Activated CD8-positive, alpha-beta memory T cell treated with anti-CD3 and anti-CD28 coated beads for 4 hours (primary cell): Measurements from ENCODE around the gene INS.
"Not testable (repeated sequence)": the region's sequence is repeated elsewhere in the genome, so short reads cannot be mapped to it uniquely, and the experiment has no call there.

Source experiments
- DNase-seq, 2 donors: peaks; one replicate each; pipeline ENCODE4 v3.0.0-alpha.2; 2020; ENCODE audit warnings: low read depth in 2 of 2

Gene INS

DNA sequence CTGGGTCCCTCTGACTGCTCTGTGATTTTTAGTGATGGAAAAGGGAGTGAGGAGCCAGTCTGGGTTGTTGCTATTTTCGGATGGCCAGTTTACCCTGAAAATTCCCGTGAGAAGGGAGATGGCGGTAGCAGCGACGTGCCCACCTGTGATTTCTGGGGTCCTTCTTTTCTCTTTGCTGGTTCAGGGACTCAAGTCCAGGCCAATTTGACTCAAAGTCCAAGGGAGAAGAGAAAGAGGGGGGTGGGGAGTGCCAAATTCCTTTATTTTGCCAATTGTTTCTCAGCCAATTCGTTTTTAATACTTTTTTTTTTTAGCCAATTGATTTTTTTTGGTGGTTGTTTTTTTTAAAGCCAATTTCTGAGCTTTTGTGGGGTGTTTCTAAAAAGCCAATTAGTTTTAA, 28.8 kb downstream of the INS start:
- no peak for DNase-seq

GRCh38 chr11:2131371-2132236, 29.4 kb downstream of the INS start:
- no peak for DNase-seq

- no peak for DNase-seq
Observed at GRCh38 chr11:2130881-2131352, 30.1 kb downstream of the INS start.

GRCh38 chr11:2129699-2130366, 31.2 kb downstream of the INS start:
- DNase-seq: no peak

- DNase-seq: no peak
Observed at GRCh38 chr11:2129308-2129698, 31.7 kb downstream of the INS start.

DNA sequence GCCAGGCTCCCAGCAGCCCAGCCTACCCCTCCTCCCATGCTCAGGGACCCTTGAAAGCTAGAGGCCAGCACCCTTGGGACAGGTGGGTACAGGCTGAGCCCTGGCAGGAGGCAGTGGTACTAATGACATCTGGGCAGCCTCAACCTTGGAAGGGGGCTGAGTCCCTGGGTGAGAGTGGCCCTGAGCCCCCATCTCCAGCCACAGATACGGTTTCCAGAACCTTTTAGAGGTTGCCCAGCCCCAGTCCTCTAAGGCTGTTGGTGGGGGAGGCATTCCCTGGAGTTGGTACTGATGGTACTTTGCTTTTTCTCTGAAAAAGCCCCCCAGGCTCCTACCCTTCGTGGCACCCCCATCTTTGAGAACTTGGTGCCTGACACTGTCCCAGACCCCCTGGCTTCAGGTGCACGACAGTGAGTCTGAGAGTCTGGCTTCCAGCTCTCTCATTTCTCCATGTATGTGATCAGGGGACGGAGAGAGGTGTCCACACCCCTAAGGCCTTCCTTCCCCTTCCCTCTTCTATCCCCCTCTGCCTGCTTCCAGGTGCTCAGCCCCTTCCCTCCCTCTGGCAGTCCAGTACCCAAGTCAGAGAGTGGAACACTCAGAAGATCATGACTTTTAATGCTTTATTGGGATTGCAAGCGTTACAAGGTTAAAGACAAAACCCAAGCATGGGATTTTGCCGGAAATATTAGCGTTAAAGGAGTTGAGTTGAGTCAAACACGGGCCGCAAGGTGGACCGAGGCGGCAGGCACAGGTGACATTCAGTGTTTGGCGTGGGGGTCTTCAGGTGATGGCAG, 32.3 kb downstream of the INS start:
- DNase-seq: no peak

DNA sequence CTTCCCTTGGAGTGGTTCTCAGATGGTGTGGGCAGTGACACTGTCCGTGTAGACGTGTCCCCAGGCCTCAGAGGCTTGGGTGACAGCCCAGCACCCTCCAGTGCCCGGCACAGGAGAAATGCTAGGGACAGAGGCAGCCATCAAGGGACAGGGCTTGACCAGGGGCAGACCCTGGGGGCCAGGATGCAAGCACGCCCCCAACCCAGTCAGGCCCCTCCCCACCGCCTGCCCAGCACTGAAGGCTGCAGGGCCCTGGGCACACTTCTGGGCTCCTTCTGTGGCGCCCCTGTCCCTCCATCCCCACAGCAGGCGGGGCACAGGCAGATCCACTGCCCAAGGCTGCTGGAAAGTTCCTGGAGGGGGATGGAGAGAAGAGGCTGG, 32.9 kb downstream of the INS start:
- DNase-seq: no peak

DNA sequence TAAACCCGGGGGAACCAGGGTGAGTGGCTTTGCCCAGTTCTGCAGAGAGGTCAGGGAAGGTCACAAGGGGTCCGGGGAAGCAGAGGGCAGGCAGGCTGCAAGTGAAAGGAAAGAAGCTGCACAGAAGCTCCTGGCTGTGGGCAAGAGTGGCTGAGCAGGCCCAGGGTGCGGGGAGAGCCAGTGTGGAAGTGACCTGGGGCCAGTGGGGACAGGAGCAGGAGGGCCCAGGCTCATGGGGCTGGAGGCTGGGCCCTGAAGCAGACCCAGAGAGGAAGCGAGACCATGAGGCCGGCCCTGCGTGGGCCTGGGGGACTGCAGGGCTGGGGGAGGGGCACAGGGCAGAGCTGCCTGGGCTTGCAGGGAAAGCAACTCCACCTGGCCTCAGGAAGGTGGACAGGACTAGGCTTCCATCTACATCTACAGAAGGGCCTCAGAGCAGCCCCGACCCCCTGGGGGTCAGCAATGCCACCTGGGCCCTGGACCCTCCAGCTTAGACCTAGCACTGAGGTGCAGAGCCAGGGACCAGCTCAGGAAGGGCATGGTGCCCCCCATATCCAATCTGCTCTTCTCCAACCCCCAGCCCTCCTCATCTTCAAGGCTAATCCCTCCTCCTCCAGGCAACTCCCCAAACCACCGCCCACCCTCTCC, 33.4 kb downstream of the INS start:
- no peak for DNase-seq

DNA sequence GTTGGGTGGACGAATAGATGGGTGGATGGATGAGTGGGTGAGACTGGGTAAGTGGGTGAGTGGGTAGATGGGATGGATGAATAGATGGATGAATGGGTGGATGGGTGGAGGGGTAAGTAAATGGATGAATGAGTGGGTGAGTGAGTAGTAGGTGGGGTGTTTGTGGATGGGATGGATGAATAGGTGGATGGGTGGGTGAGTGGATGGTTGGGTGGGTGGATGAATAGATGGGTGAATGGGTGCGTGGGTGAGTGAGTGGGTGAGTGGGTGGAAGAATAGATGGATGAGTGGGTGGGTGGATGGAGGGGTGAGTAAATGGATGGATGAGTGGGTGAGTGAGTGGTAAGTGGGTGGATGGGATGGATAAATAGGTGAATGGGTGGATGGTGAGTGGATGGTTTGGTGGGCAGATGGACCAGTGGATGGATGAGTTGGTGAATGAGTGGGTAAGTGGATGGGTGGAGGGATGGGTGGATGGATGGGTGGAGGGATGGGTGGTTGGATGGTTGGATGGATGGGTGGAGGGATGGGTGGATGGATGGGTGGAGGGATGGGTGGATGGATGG, 34.4 kb downstream of the INS start:
- DNase-seq: no peak

DNA sequence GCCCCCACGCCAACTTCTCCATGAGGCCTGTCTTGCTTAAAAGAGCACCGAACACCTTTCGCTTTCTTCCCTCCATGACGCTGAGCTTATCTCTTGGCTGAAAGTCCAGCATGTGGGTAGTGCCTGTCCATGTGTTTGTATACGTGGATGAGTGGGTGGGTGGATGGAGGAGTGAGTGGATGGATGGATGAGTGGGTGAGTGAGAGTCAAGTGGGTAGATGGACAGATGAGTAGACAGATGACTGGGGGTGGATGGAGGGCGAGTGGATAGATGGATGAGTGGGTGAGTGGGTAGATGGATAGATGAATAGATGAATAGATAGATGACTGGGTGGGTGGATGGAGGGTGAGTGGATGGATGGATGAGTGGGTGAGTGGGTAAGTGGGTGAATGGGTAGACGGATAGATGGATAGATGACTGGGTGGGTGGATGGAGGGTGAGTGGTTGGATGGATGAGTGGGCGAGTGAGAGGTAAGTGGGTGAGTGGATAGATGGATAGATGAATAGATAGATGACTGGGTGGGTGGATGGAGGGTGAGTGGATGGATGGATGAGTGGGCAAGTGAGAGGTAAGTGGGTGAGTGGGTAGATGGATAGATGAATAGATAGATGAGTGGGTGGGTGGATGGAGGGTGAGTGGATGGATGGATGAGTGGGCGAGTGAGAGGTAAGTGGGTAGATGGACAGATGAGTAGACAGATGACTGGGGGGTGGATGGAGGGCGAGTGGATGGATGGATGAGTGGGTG, 36.1 kb downstream of the INS start:
- not testable (repeated sequence) for DNase-seq

GRCh38 chr11:2123628-2123960, 37.4 kb downstream of the INS start:
- DNase-seq: no peak

DNA sequence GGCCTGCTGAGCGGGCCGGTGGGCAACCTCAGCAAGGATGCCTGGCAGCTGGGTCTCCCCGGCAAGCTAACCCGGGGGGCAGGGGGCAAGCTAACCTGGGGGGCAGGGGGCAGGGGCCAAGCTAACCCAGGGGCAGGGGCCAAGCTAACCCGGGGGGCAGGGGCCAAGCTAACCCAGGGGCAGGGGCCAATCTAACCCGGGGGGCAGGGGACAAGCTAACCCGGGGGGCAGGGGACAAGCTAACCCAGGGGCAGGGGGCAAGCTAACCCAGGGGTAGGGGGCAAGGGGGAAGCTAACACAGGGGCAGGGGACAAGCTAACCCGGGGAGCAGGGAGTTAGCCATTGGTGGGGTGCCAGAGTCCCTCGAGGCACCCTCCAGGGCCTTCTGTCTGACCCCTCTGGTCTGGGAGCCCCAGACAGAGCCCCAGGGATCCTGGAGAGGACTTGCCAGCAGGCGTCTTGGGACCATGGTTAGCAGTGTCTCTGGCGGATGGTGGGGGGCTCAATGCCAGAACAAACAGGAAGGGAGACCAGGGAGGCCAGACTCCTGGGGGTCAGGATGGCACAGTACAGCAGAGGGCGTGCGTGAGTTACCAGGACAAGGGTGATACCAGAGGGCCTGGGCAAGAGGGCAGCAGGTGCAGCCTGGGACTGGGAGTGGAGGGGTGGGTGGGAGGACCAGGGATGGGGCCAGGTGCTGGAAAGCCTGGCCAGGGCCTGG, 37.9 kb downstream of the INS start:
- no peak for DNase-seq

GRCh38 chr11:2122222-2122906, 38.6 kb downstream of the INS start:
- no peak for DNase-seq

GRCh38 chr11:2121227-2122130, 39.5 kb downstream of the INS start:
- no peak for DNase-seq

GRCh38 chr11:2120359-2121100, 40.5 kb downstream of the INS start:
- DNase-seq: no peak

DNA sequence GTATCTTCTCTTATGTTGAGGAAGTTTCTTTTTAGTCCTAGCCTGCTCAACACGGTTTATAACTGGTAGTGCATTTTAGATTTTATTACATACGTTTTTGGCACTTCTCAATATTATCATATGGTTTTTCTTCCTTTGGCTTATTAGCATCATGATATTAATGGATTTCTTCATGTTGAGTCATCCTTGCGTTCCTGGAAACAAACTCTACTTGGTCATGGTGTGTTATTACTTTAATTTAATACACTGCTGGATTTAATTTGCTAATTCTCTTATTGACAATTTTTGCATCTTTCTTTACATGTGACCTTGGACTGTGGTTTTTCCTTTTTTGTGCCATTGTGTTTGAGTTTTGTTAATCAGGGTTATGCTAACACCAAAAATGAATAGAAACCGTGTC, 42.3 kb downstream of the INS start:
- DNase-seq: no peak

- DNase-seq: no peak
Observed at GRCh38 chr11:2116680-2117079, 44.3 kb downstream of the INS start.

DNA sequence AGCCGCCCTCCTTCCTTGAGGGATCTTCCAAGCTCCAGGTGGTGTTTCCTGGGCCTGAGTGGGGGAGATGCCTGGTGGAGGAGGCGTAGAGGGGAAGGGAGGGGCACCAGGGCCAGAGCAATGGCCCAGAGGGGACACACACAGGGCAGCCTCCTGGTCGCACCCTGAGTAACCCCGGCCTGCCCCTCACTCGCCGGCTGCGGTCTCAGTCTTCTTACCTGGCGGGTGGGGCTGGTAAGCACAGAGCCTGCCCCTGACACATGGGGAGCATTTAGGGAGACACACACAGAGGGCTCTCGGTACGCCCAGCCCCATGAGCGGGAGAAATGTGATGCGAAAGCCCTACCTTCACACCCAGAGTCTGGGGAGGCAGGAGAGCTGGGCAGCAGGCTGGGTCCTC, 45.7 kb downstream of the INS start:
- DNase-seq: no peak
